H1 (cell line): Measurements from ENCODE around the gene IFT43.

Source experiments
- CBX8 ChIP-seq: fragments of 300-800, 300-1000 bp; sonication (generic); IDR thresholded peaks from 2 replicates; pipeline ENCODE4 v1.7.1; 2016; ENCODE audit warnings: low read depth, low read length, borderline replicate concordance
- CHD2 ChIP-seq: IDR thresholded peaks from 2 replicates; pipeline ENCODE4 v1.6.1; 2012; ENCODE audit warnings: low read length, improper control_type of control experiment
- EP300 ChIP-seq, 2 experiments: IDR thresholded peaks; 1 replicate in 1 of 2; 2 replicates in 1 of 2; pipeline ENCODE4 v1.6.1; 2011 to 2012; ENCODE audit warnings: low read depth in 2 of 2, low read length in 2 of 2, mild to moderate bottlenecking in 2 of 2, borderline replicate concordance in 1 of 2, inconsistent platforms in 1 of 2, moderate library complexity in 1 of 2
- POLR2AphosphoS5 ChIP-seq: IDR thresholded peaks from 2 replicates; pipeline ENCODE4 v1.6.1; 2011; ENCODE audit warnings: low read depth, low read length
- RBBP5 ChIP-seq: IDR thresholded peaks from 2 replicates; pipeline ENCODE4 v1.7.1; 2012; ENCODE audit warnings: low read depth, mild to moderate bottlenecking, inconsistent platforms, low read length, moderate library complexity, borderline replicate concordance
- RXRA ChIP-seq: IDR thresholded peaks from 2 replicates; pipeline ENCODE4 v1.6.1; 2011; ENCODE audit warnings: low read depth, mild to moderate bottlenecking, low read length, moderate library complexity; ENCODE audit not compliant: insufficient read depth
- TF ChIP-seq, protein P1 (sequence below), 3 experiments: IDR thresholded peaks; 1 replicate in 2 of 3; 2 replicates in 1 of 3; pipeline versions ENCODE4 v1.5.1 to v1.6.1; 2011; ENCODE audit warnings: low read length in 3 of 3, mild to moderate bottlenecking in 3 of 3, inconsistent platforms in 2 of 3, low read depth in 1 of 3, moderate library complexity in 1 of 3; ENCODE audit not compliant: insufficient read depth in 1 of 3; ENCODE audit errors: control extremely low read depth in 1 of 3

DNA sequence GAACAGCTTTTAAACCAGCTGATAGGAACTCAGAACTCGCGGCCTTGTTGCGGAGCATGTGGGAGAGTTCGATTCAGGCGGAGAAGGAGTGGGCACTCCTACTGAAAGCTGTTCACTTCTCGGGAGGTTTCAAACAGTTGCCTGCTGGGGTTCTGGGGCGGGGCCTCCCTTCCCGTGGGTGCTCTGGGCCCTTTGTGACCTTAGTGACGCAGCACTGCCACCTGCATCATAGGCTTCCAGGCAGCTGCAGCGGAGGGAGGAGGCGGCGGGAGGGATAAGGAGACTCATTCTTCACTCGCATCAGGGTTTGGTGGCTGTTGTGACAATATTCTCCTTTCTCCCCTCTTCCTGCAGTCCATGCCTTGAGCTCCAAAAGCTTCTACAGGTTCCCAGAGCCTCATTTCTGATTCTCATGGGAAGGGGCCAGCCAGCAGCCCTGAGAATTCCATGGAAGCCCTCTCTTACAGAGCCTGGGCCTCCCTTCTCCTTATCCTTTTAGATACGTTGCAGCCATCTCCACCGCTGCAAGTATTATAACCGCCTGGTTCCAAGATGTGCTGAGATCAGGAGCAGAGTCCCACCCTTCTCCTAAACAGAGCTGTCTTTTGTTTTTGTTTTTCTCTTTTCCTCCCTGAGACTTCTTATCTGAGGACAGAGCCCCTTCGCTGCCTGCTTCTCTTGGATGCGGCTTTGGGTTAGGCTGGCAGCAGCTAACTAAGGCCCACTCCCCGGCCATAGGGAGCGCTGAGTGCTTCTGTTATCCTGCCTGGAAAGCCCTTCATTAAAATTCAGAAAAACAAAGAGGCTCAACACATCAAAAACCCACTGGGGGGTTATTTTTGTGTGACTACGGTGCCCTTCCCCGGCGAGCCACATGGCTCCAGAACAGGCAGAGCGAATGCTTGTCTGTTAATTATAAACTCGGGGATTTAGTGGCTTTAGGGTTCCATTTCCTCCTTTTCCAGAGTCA lies 98.5 kb downstream of the IFT43 start:
- TF ChIP-seq CHD2: no peak
- no peak for TF ChIP-seq RBBP5
- TF ChIP-seq, protein P1, sequence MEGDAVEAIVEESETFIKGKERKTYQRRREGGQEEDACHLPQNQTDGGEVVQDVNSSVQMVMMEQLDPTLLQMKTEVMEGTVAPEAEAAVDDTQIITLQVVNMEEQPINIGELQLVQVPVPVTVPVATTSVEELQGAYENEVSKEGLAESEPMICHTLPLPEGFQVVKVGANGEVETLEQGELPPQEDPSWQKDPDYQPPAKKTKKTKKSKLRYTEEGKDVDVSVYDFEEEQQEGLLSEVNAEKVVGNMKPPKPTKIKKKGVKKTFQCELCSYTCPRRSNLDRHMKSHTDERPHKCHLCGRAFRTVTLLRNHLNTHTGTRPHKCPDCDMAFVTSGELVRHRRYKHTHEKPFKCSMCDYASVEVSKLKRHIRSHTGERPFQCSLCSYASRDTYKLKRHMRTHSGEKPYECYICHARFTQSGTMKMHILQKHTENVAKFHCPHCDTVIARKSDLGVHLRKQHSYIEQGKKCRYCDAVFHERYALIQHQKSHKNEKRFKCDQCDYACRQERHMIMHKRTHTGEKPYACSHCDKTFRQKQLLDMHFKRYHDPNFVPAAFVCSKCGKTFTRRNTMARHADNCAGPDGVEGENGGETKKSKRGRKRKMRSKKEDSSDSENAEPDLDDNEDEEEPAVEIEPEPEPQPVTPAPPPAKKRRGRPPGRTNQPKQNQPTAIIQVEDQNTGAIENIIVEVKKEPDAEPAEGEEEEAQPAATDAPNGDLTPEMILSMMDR (IDR thresholded peaks at IDR 0.05; ENCODE audit: control extremely low read depth in 1 of 3, insufficient read depth in 1 of 3, low read depth in 1 of 3, low read length in 3 of 3): no peak
- TF ChIP-seq POLR2AphosphoS5: no peak
- TF ChIP-seq EP300 (IDR thresholded peaks at IDR 0.05; ENCODE audit: borderline replicate concordance in 1 of 2, low read depth in 2 of 2, low read length in 2 of 2): no peak
- no peak for TF ChIP-seq CBX8
- TF ChIP-seq RXRA: no peak
